K562 (cell line): ENCODE data around the gene CPT1C. TPM values are rescaled to one million over a fixed set of nuclear protein-coding genes. Genes with fewer than 3 reads are reported as not detected.

Source experiments
- HBP1 ChIP-seq: fragments of 450-650 bp; formaldehyde crosslinking; IDR thresholded peaks from 2 replicates; pipeline ENCODE4 v1.4.0; 2022; ENCODE audit warnings: missing genetic modification characterization
- HCFC1 ChIP-seq: IDR thresholded peaks from 2 replicates; pipeline ENCODE4 v1.6.1; 2012; ENCODE audit warnings: low read depth, low read length, improper control_type of control experiment
- KLF6 ChIP-seq: fragments of 250-450 bp; sonication (Bioruptor Pico); IDR thresholded peaks from 2 replicates; pipeline ENCODE4 v1.4.0; 2020; ENCODE audit warnings: mild to moderate bottlenecking, moderate library complexity, borderline replicate concordance
- MXI1 ChIP-seq: IDR thresholded peaks from 2 replicates; pipeline ENCODE4 v1.6.1; 2011; ENCODE audit warnings: low read depth, mild to moderate bottlenecking, improper control_type of control experiment, low read length
- NFYB ChIP-seq: IDR thresholded peaks from 2 replicates; pipeline ENCODE4 v1.6.1; 2011; ENCODE audit warnings: mild to moderate bottlenecking, moderate library complexity; ENCODE audit not compliant: insufficient read length; ENCODE audit errors: extremely low read depth
- PHF8 ChIP-seq: fragments of 200-600 bp; sonication (generic); IDR thresholded peaks from 2 replicates; pipeline ENCODE4 v1.6.1; 2012; ENCODE audit warnings: mixed run types, mild to moderate bottlenecking, inconsistent platforms, low read length, moderate library complexity, borderline replicate concordance
- REST ChIP-seq, 2 experiments: fragments of 450-650 bp; formaldehyde crosslinking in 1 of 2; IDR thresholded peaks; 2 replicates each; pipeline versions ENCODE4 v1.4.0 to v1.6.1; 2014 to 2020; ENCODE audit warnings: mild to moderate bottlenecking in 2 of 2, borderline replicate concordance in 1 of 2, low read depth in 1 of 2
- SAFB2 ChIP-seq: fragments of 200-400 bp; formaldehyde crosslinking; IDR thresholded peaks from 2 replicates; pipeline ENCODE4 v1.6.1; 2018; ENCODE audit warnings: borderline replicate concordance, low read length, low read depth, moderate library complexity; ENCODE audit not compliant: severe bottlenecking
- ZFP91 ChIP-seq: sonication (generic); formaldehyde crosslinking; IDR thresholded peaks from 2 replicates; pipeline ENCODE4 v1.8.0; 2022; ENCODE audit warnings: mild to moderate bottlenecking, missing genetic modification reagents
- polyA plus RNA-seq, 8 experiments: library from polyadenylated mRNA; depleted of rRNA in 4 of 8; stranded (reverse) in 5 of 8; unstranded in 3 of 8; fragments of >200 nt; fragmentation: Nextera tagmentation in 2 of 8; fragmentation: Illumina TruSeq in 1 of 8; extraction: Ambion mirVana in 2 of 8; extraction: Trizol in 1 of 8; gene quantifications; 2 replicates each; pipeline versions ENCODE4 v1.2.1 to v1.2.3, GENCODE V29; 2011 to 2014; ENCODE audit warnings: inconsistent platforms in 1 of 8, missing spikeins in 1 of 8
- total RNA-seq, 7 experiments: library from RNA; depleted of rRNA in 6 of 7; stranded (reverse); fragments of >200 nt in 6 of 7; fragmentation: Illumina TruSeq in 2 of 7; extraction: Trizol in 2 of 7; gene quantifications; 2 replicates each; pipeline versions ENCODE4 v1.2.1 to v1.2.3, GENCODE V29; 2011 to 2021; ENCODE audit warnings: low replicate concordance in 1 of 7

CPT1C gene
- total and polyA plus RNA-seq, 9 of the 15 experiments (the other 6 are each of a cell fraction or from before 2014, with no cell fraction given) = 1.9 to 12.3 (median 3.0) TPM

- TF ChIP-seq ZFP91 (CRISPR knock-in tag) (no peak), NFYB (peak; percentile 99), KLF6 (CRISPR knock-in tag) (no peak), SAFB2 (no peak), REST (IDR thresholded peaks at IDR 0.05; ENCODE audit: borderline replicate concordance) (peak; percentile 49), REST (CRISPR knock-in tag; IDR thresholded peaks at IDR 0.05; ENCODE audit: low read depth) (no peak), MXI1 (no peak), HCFC1 (peak; percentile 89), PHF8 (no peak), HBP1 (no peak)
Observed at GRCh38 chr19:49749055-49749716, 58.3 kb downstream of the CPT1C start (continued).
